Measurements from ENCODE around the gene ARID1B.

GRCh38 chr6:157060440-157060952 lies 283.3 kb downstream of the ARID1B start:
- TF ChIP-seq, protein P1, sequence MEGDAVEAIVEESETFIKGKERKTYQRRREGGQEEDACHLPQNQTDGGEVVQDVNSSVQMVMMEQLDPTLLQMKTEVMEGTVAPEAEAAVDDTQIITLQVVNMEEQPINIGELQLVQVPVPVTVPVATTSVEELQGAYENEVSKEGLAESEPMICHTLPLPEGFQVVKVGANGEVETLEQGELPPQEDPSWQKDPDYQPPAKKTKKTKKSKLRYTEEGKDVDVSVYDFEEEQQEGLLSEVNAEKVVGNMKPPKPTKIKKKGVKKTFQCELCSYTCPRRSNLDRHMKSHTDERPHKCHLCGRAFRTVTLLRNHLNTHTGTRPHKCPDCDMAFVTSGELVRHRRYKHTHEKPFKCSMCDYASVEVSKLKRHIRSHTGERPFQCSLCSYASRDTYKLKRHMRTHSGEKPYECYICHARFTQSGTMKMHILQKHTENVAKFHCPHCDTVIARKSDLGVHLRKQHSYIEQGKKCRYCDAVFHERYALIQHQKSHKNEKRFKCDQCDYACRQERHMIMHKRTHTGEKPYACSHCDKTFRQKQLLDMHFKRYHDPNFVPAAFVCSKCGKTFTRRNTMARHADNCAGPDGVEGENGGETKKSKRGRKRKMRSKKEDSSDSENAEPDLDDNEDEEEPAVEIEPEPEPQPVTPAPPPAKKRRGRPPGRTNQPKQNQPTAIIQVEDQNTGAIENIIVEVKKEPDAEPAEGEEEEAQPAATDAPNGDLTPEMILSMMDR (IDR thresholded peaks at IDR 0.05; ENCODE audit: insufficient read depth, low read depth, low read length), result no peak
- TF ChIP-seq EZH2 (IDR thresholded peaks at IDR 0.05; ENCODE audit: insufficient read depth, low read length), result no peak

Measured in astrocyte (in vitro differentiated cells and primary cell).